ENCODE measurements around the gene FLOT2.

Gene FLOT2

DNA sequence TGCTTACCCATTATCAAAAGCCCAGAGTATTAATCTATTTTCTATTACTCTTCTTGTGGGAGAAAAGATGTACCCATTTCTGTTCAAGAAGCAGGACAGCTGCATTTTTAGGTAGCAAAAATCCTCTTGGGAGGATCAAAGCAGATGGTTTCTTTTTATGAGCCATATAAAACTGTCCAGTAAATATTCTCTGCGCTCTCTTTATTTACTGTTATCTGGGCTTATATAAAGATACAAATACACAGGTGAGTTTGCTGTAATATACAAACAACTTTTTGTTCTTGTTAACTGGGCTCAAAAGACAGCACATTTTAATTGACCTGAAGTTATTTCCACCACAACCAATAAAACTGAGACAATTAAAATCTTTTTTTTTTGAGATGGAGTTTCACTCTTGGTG, 43.7 kb upstream of the FLOT2 start:
- Histone ChIP-seq H3K27me3 (ENCODE audit: insufficient read depth, low read length, poor library complexity) (no peaks in the 10 kb centered on the region), H2BK15ac (replicated peaks; ENCODE audit: low read depth) (no peak overlapping the region), H3K56ac (ENCODE audit: low read length) (no peak overlapping the region), H3K4me1 (ENCODE audit: control insufficient read depth, low read depth, low read length) (peaks cover 12% of the 10 kb centered on the region), H4K8ac (ENCODE audit: low read depth, low read length) (no peak overlapping the region), H2BK120ac (ENCODE audit: low read depth, low read length) (no peak overlapping the region), H2AK5ac (ENCODE audit: low read length) (no peak overlapping the region), H3K36me3 (ENCODE audit: control insufficient read depth, insufficient read depth, low read length) (no peaks in the 10 kb centered on the region), H3K23ac (ENCODE audit: low read length) (no peak overlapping the region), H4K5ac (ENCODE audit: low read length) (no peak overlapping the region), H2BK5ac (ENCODE audit: low read length) (no peak overlapping the region), H3K18ac (ENCODE audit: low read length) (no peak overlapping the region), H3K79me2 (ENCODE audit: control insufficient read depth, insufficient read depth, low read length) (peaks cover 84% of the 10 kb centered on the region), H3K4me3 (ENCODE audit: low read length) (no peak overlapping the region), H3K9ac (ENCODE audit: low read length) (no peak overlapping the region), H3K79me1 (ENCODE audit: low read length) (peaks cover 17% of the 10 kb centered on the region), H3K4me2 (ENCODE audit: low read length) (no peak overlapping the region), H3K4ac (ENCODE audit: low read depth, low read length) (no peak overlapping the region), H3K27ac (ENCODE audit: low read depth, low read length) (no peak overlapping the region)
- DNase-seq: no peak
- WGBS (ENCODE audit: extremely low coverage, insufficient coverage, low lambda C conversion rate): no CpG with 5 or more reads among the region's 1 CpG

DNA sequence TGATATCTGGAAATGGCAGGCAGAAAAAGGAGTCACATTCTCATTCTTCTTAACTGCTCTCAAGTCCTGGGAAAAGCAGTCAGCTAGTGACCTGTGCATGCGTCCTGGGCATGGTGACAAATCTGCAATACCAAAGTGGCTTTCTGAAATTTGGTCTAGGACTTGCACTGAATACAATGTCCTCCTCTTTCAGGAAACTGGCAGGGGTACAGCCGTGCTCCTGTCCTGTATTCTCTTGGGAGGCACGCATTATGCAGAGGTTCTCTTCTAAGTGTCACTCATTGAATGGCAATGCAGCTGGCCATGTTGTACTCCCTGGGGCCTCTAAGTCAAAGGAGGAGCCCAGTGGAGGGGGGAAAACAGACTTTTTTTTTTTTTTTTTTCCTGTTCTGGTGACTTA, 43.1 kb upstream of the FLOT2 start:
- DNase-seq: no peak
- Histone ChIP-seq H3K27me3 (ENCODE audit: insufficient read depth, low read length, poor library complexity) (no peaks in the 10 kb centered on the region), H3K4ac (ENCODE audit: low read depth, low read length) (no peak overlapping the region), H3K27ac (ENCODE audit: low read depth, low read length) (no peak overlapping the region), H4K8ac (ENCODE audit: low read depth, low read length) (no peak overlapping the region), H3K18ac (ENCODE audit: low read length) (no peak overlapping the region), H4K5ac (ENCODE audit: low read length) (no peak overlapping the region), H3K56ac (ENCODE audit: low read length) (no peak overlapping the region), H3K4me3 (ENCODE audit: low read length) (no peak overlapping the region), H3K4me1 (ENCODE audit: control insufficient read depth, low read depth, low read length) (peaks cover 12% of the 10 kb centered on the region), H2BK120ac (ENCODE audit: low read depth, low read length) (peak overlapping the region; percentile 18), H3K79me2 (ENCODE audit: control insufficient read depth, insufficient read depth, low read length) (peaks cover 84% of the 10 kb centered on the region), H3K36me3 (ENCODE audit: control insufficient read depth, insufficient read depth, low read length) (no peaks in the 10 kb centered on the region), H2BK15ac (replicated peaks; ENCODE audit: low read depth) (no peak overlapping the region), H2AK5ac (ENCODE audit: low read length) (no peak overlapping the region), H2BK5ac (ENCODE audit: low read length) (no peak overlapping the region), H3K23ac (ENCODE audit: low read length) (no peak overlapping the region), H3K4me2 (ENCODE audit: low read length) (no peak overlapping the region), H3K79me1 (ENCODE audit: low read length) (peaks cover 17% of the 10 kb centered on the region), H3K9ac (ENCODE audit: low read length) (no peak overlapping the region)
- no CpG with 5 or more reads among the region's 3 CpGs for WGBS (ENCODE audit: extremely low coverage, insufficient coverage, low lambda C conversion rate)

DNA sequence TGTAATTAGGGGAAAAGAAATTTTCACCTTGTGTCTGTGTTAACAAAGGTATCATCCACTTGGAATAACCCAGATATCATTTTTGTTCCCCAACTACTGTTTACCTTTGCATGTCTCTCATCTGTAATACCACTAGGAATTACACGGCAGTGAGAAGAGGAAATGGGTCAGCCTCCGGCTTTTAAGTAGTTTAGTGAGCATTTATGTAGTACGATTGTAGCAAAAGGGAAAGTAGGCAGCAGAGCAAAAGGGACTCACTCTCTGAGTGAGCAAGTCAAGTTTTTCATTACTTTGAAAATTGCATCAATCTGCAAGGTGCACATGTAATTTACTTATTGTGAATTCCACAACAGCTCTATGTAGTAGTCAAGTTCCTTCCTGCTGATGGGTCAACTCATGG, 42.6 kb upstream of the FLOT2 start:
- no peak overlapping the region for H3K9ac ChIP-seq (ENCODE audit: low read length)
- no peak overlapping the region for H4K5ac ChIP-seq (ENCODE audit: low read length)
- DNase-seq: no peak
- H3K79me2 ChIP-seq (ENCODE audit: control insufficient read depth, insufficient read depth, low read length): peaks cover 82% of the 10 kb centered on the region
- H3K27me3 ChIP-seq (ENCODE audit: insufficient read depth, low read length, poor library complexity): no peaks in the 10 kb centered on the region
- H3K4me3 ChIP-seq (ENCODE audit: low read length): no peak overlapping the region
- no peak overlapping the region for H2BK15ac ChIP-seq (replicated peaks; ENCODE audit: low read depth)
- no peak overlapping the region for H2AK5ac ChIP-seq (ENCODE audit: low read length)
- no peak overlapping the region for H2BK5ac ChIP-seq (ENCODE audit: low read length)
- peaks cover 12% of the 10 kb centered on the region for H3K4me1 ChIP-seq (ENCODE audit: control insufficient read depth, low read depth, low read length)
- H3K23ac ChIP-seq (ENCODE audit: low read length): no peak overlapping the region
- H3K27ac ChIP-seq (ENCODE audit: low read depth, low read length): no peak overlapping the region
- H3K36me3 ChIP-seq (ENCODE audit: control insufficient read depth, insufficient read depth, low read length): no peaks in the 10 kb centered on the region
- no peak overlapping the region for H3K56ac ChIP-seq (ENCODE audit: low read length)
- no peak overlapping the region for H3K18ac ChIP-seq (ENCODE audit: low read length)
- WGBS (ENCODE audit: extremely low coverage, insufficient coverage, low lambda C conversion rate): no CpG with 5 or more reads among the region's 3 CpGs
- H4K8ac ChIP-seq (ENCODE audit: low read depth, low read length): peak overlapping the region; percentile 40
- no peak overlapping the region for H2BK120ac ChIP-seq (ENCODE audit: low read depth, low read length)
- no peak overlapping the region for H3K4me2 ChIP-seq (ENCODE audit: low read length)
- peaks cover 16% of the 10 kb centered on the region for H3K79me1 ChIP-seq (ENCODE audit: low read length)
- H3K4ac ChIP-seq (ENCODE audit: low read depth, low read length): no peak overlapping the region

DNA sequence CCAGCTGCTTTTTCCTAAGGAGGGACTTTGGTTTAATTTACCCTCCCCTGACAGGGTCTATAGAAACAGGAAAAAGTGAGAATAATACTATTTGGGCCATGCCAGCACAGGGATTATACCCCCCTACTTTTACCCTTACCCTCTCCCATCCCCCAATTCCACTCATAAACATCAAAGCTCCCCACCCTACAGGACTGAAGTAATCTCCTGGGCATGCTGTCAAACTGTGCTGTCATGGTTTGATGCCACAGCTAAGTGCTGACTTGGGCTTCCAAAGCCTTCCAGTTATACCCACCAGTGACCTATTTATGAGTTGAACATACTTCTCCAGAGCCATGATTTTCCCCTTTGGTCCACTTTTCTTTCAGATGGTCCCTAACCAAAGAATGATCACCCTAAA, 41.0 kb upstream of the FLOT2 start:
- no peak for DNase-seq
- H3K9ac ChIP-seq (ENCODE audit: low read length): no peak overlapping the region
- H3K23ac ChIP-seq (ENCODE audit: low read length): no peak overlapping the region
- H3K79me2 ChIP-seq (ENCODE audit: control insufficient read depth, insufficient read depth, low read length): peaks cover 77% of the 10 kb centered on the region
- H3K18ac ChIP-seq (ENCODE audit: low read length): no peak overlapping the region
- H3K4me3 ChIP-seq (ENCODE audit: low read length): no peak overlapping the region
- no peak overlapping the region for H2AK5ac ChIP-seq (ENCODE audit: low read length)
- H2BK120ac ChIP-seq (ENCODE audit: low read depth, low read length): no peak overlapping the region
- H3K4me1 ChIP-seq (ENCODE audit: control insufficient read depth, low read depth, low read length): peaks cover 12% of the 10 kb centered on the region
- H2BK5ac ChIP-seq (ENCODE audit: low read length): no peak overlapping the region
- no peak overlapping the region for H3K4ac ChIP-seq (ENCODE audit: low read depth, low read length)
- H3K4me2 ChIP-seq (ENCODE audit: low read length): no peak overlapping the region
- no peak overlapping the region for H4K5ac ChIP-seq (ENCODE audit: low read length)
- H3K56ac ChIP-seq (ENCODE audit: low read length): no peak overlapping the region
- no peaks in the 10 kb centered on the region for H3K27me3 ChIP-seq (ENCODE audit: insufficient read depth, low read length, poor library complexity)
- H3K79me1 ChIP-seq (ENCODE audit: low read length): peaks cover 21% of the 10 kb centered on the region
- H3K27ac ChIP-seq (ENCODE audit: low read depth, low read length): no peak overlapping the region
- no peaks in the 10 kb centered on the region for H3K36me3 ChIP-seq (ENCODE audit: control insufficient read depth, insufficient read depth, low read length)
- H4K8ac ChIP-seq (ENCODE audit: low read depth, low read length): no peak overlapping the region
- H2BK15ac ChIP-seq (replicated peaks; ENCODE audit: low read depth): no peak overlapping the region

DNA sequence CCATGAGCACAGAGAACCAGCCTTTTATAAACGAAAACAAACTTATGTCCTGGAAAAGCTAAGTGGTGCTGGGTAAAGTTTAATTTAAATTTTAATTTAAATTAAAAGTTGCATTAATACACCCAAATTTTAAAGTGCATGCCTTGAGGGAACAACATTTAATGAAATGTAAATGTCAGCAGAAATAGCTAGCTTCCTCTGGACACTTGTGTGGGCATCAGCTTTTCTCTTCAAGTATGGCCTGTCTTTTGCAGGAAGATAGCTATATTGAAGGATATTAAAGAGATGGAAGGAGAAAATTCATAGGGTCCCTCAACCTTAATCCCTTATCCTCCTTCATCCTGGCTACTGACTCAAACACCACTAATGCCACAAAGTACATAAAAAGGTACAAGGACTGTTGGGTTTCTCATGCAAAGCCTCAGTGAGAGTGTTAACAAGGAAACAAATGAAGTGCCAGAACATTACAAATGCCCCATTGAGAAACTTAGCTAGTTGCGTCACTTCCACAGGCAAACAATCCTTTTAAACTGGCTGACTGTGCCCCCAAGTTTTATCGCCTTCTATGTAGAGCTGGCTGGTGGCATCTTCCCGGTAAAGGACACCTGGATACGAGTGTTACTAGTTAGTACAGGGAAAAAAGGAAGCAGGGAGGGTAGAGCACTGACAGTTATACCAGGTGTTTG, 39.7 kb upstream of the FLOT2 start:
- H3K9ac ChIP-seq (ENCODE audit: low read length): no peak overlapping the region
- H4K5ac ChIP-seq (ENCODE audit: low read length): no peak overlapping the region
- DNase-seq: no peak
- H3K36me3 ChIP-seq (ENCODE audit: control insufficient read depth, insufficient read depth, low read length): no peaks in the 10 kb centered on the region
- no peak overlapping the region for H2BK15ac ChIP-seq (replicated peaks; ENCODE audit: low read depth)
- no peak overlapping the region for H2BK120ac ChIP-seq (ENCODE audit: low read depth, low read length)
- H3K18ac ChIP-seq (ENCODE audit: low read length): no peak overlapping the region
- H3K4ac ChIP-seq (ENCODE audit: low read depth, low read length): no peak overlapping the region
- peaks cover 80% of the 10 kb centered on the region for H3K79me2 ChIP-seq (ENCODE audit: control insufficient read depth, insufficient read depth, low read length)
- no peak overlapping the region for H2AK5ac ChIP-seq (ENCODE audit: low read length)
- H3K4me2 ChIP-seq (ENCODE audit: low read length): no peak overlapping the region
- no peak overlapping the region for H3K4me3 ChIP-seq (ENCODE audit: low read length)
- no peaks in the 10 kb centered on the region for H3K27me3 ChIP-seq (ENCODE audit: insufficient read depth, low read length, poor library complexity)
- H3K56ac ChIP-seq (ENCODE audit: low read length): no peak overlapping the region
- H3K4me1 ChIP-seq (ENCODE audit: control insufficient read depth, low read depth, low read length): peaks cover 12% of the 10 kb centered on the region
- peaks cover 27% of the 10 kb centered on the region for H3K79me1 ChIP-seq (ENCODE audit: low read length)
- no peak overlapping the region for H2BK5ac ChIP-seq (ENCODE audit: low read length)
- H3K23ac ChIP-seq (ENCODE audit: low read length): no peak overlapping the region
- no peak overlapping the region for H3K27ac ChIP-seq (ENCODE audit: low read depth, low read length)
- no CpG with 5 or more reads among the region's 5 CpGs for WGBS (ENCODE audit: extremely low coverage, insufficient coverage, low lambda C conversion rate)
- H4K8ac ChIP-seq (ENCODE audit: low read depth, low read length): no peak overlapping the region
